Sigmoid colon (tissue), 7 donors: ENCODE results near the gene DNAI1. TPM values are rescaled to one million over a fixed set of nuclear protein-coding genes. Genes with fewer than 3 reads are reported as not detected.
A peak's percentile ranks its signal among the peaks of the same experiment; 100 is the strongest.

Experiments used
- DNase-seq: peaks from one replicate; pipeline ENCODE4 v3.0.0-alpha.2; 2019
- H3K27ac ChIP-seq, 4 donors: fragments of 200-600 bp; sonication (generic); one replicate each; pipeline ENCODE4 v1.5.1; 2016 to 2019; ENCODE audit warnings: mild to moderate bottlenecking in 1 of 4
- H3K27me3 ChIP-seq, 3 donors: fragments of 200-600 bp; sonication (generic); one replicate each; pipeline ENCODE4 v1.5.1; 2019; ENCODE audit warnings: mild to moderate bottlenecking in 1 of 3
- H3K36me3 ChIP-seq, 4 donors: fragments of 200-600 bp; sonication (generic); one replicate each; pipeline ENCODE4 v1.5.1; 2016 to 2019
- H3K4me1 ChIP-seq, 4 donors: fragments of 200-600 bp; sonication (generic); one replicate each; pipeline ENCODE4 v1.5.1; 2017 to 2019
- H3K4me3 ChIP-seq, 4 donors: fragments of 200-600 bp; sonication (generic); one replicate each; pipeline ENCODE4 v1.5.1; 2017 to 2019; ENCODE audit warnings: mild to moderate bottlenecking in 2 of 4, moderate library complexity in 1 of 4
- H3K9me3 ChIP-seq, 4 donors: fragments of 200-600 bp in 3 of 4; sonication (generic) in 3 of 4; one replicate each; pipeline versions ENCODE4 v1.5.1 to v1.6.1; 2013 to 2019
- EP300 ChIP-seq, 4 donors: sonication (generic); formaldehyde crosslinking; IDR thresholded peaks; one replicate each; pipeline ENCODE4 v1.6.1; 2017; ENCODE audit warnings: antibody characterized with exemption in 4 of 4
- POLR2A ChIP-seq, 2 donors: fragments of 450-650 bp; IDR thresholded peaks; one replicate each; pipeline ENCODE4 v1.6.1; 2016; ENCODE audit warnings: antibody characterized with exemption in 2 of 2, mild to moderate bottlenecking in 2 of 2, moderate library complexity in 2 of 2
- POLR2AphosphoS5 ChIP-seq, 4 donors: sonication (generic); formaldehyde crosslinking; IDR thresholded peaks; one replicate each; pipeline ENCODE4 v1.6.1; 2017; ENCODE audit warnings: antibody characterized with exemption in 4 of 4
- WGBS, 2 donors: extraction: QIAGEN DNeasy Blood & Tissue Kit; methylation state at CpG; one replicate each; pipeline ENCODE4 v1.1.7; 2013; 5-methylcytosine and 5-hydroxymethylcytosine counted together
- intact Hi-C: fragments of 100-400 bp; cut with DNase I; formaldehyde crosslinking; loops from one replicate; pipeline ENCODE4 v1.15.1; 2023
- polyA plus RNA-seq, 3 donors: library from polyadenylated mRNA; stranded (reverse); fragments of 200-250 nt; gene quantifications; one replicate each; pipeline ENCODE4 v1.2.3, GENCODE V29; 2013
- total RNA-seq, 4 donors: library from RNA; depleted of rRNA; stranded (reverse); fragments of >200 nt; gene quantifications; one replicate each; pipeline ENCODE4 v1.1.0, GENCODE V29; 2016
- TF ChIP-seq, protein P1 (sequence below), 4 experiments: fragments of 450-650 bp in 3 of 4; fragments of 200-600 bp in 1 of 4; IDR thresholded peaks; one replicate each; pipeline ENCODE4 v1.5.1; 2016 to 2019; ENCODE audit warnings: antibody characterized with exemption in 4 of 4, mild to moderate bottlenecking in 3 of 4, moderate library complexity in 2 of 4
- donor health status: healthy with polysubstance abuse.
- donor health status: Bipolar disorder and iron deficiency.
- donor health status: healthy.

Gene DNAI1
- total and polyA plus RNA-seq, 7 donors: under 0.01 to 0.01 TPM; not detected in 5

DNA sequence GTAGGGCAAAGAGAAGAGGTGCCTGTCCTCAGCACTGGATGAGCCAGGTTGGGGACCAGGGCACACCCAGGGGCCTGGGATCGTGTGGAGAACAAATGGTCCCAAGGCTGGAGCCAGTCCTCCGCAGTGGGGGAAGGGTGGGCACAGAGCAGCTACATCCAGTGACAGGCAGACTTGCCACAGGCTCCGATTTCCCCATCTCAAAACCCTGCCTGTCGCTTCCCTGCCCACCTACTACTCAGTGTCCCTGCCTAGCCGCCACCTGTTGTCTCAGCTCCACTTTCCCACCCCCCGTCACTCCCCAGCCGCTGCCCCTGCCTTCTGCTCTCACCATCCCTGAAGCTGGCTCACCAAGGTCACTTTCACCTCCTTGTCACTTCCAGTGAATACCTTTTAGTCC is 78.1 kb downstream of the DNAI1 start:
- WGBS, 2 donors: 59 to 70% methylated on average over 7 of the region's 7 CpGs
- peak; percentile 39 for DNase-seq
- Histone ChIP-seq H3K4me1 (no peaks in the 10 kb centered on the region), H3K36me3 (no peaks in the 10 kb centered on the region), H3K27me3 (peaks cover 0 to 18% (median 0%) of the 10 kb centered on the region in 3 donors), H3K9me3 (no peaks in the 10 kb centered on the region), H3K27ac (no peak overlapping the region), H3K4me3 (no peak overlapping the region)
- intact Hi-C loops: no loop called here
- no peak for TF ChIP-seq POLR2A (IDR thresholded peaks at IDR 0.05)
- no peak for TF ChIP-seq POLR2AphosphoS5 (IDR thresholded peaks at IDR 0.05)
- TF ChIP-seq, protein P1, sequence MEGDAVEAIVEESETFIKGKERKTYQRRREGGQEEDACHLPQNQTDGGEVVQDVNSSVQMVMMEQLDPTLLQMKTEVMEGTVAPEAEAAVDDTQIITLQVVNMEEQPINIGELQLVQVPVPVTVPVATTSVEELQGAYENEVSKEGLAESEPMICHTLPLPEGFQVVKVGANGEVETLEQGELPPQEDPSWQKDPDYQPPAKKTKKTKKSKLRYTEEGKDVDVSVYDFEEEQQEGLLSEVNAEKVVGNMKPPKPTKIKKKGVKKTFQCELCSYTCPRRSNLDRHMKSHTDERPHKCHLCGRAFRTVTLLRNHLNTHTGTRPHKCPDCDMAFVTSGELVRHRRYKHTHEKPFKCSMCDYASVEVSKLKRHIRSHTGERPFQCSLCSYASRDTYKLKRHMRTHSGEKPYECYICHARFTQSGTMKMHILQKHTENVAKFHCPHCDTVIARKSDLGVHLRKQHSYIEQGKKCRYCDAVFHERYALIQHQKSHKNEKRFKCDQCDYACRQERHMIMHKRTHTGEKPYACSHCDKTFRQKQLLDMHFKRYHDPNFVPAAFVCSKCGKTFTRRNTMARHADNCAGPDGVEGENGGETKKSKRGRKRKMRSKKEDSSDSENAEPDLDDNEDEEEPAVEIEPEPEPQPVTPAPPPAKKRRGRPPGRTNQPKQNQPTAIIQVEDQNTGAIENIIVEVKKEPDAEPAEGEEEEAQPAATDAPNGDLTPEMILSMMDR (IDR thresholded peaks at IDR 0.05): no peak
- no peak for TF ChIP-seq EP300 (IDR thresholded peaks at IDR 0.05)

DNA sequence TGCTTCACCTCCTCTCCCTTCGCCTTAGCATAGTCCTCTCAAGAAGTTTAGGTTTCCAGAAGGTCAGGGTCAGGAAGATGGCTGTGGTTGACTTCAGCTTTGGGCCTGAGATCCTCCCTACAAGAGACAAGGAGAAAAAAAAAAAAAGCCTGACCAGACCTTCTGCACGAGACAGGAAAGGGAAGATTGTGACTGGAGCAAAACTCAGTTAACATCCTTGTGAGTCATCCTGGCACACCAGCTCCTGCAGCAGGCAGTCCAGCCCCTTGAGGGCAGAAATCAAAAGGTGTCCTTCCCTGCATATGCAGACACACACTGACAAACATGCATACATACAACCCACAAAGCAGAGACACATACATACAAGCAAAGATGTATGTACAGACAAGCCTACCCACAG is 82.2 kb downstream of the DNAI1 start:
- Histone ChIP-seq H3K9me3 (no peaks in the 10 kb centered on the region), H3K27ac (no peak overlapping the region), H3K4me1 (no peaks in the 10 kb centered on the region), H3K4me3 (no peak overlapping the region), H3K36me3 (no peaks in the 10 kb centered on the region), H3K27me3 (peaks cover 0 to 10% (median 0%) of the 10 kb centered on the region in 3 donors)
- intact Hi-C loops: no loop called here
- peak; percentile 25 for DNase-seq
- TF ChIP-seq POLR2AphosphoS5 (IDR thresholded peaks at IDR 0.05): no peak
- TF ChIP-seq, protein P1 (IDR thresholded peaks at IDR 0.05): no peak
- TF ChIP-seq EP300 (IDR thresholded peaks at IDR 0.05): no peak
- no peak for TF ChIP-seq POLR2A (IDR thresholded peaks at IDR 0.05)
- 65 to 75% methylated on average over 2 of the region's 2 CpGs for WGBS, 2 donors

DNA sequence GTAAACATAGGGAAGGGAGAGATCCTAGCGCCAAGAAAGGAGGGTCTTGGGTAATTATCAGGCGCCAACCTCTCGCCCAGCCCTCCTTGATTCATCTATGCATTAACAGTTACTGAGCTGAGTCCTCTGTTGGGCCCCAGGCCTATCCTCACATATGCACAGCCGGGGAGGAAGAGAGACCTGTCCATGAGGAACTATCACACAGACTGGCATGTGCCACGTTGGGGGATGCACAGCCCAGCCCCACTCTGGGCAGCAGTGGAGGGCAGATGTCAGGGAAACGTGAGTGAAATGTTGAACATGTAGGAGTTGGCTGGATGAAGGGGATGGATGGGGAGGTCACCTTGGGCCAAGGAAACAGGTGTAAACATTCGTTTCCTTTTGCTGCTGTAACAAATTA is 82.9 kb downstream of the DNAI1 start:
- Histone ChIP-seq H3K4me1 (peaks cover 0 to under 1% (median 0%) of the 10 kb centered on the region in 4 donors), H3K27ac (no peak overlapping the region), H3K36me3 (no peaks in the 10 kb centered on the region), H3K9me3 (no peaks in the 10 kb centered on the region), H3K4me3 (no peak overlapping the region), H3K27me3 (peaks cover 0 to 7% (median 0%) of the 10 kb centered on the region in 3 donors)
- TF ChIP-seq POLR2AphosphoS5 (IDR thresholded peaks at IDR 0.05): no peak
- TF ChIP-seq, protein P1 (IDR thresholded peaks at IDR 0.05): no peak
- no peak for TF ChIP-seq EP300 (IDR thresholded peaks at IDR 0.05)
- no peak for TF ChIP-seq POLR2A (IDR thresholded peaks at IDR 0.05)
- intact Hi-C loops: no loop called here
- peak; percentile 21 for DNase-seq
- 78 to 79% methylated on average over 7 of the region's 7 CpGs for WGBS, 2 donors

DNA sequence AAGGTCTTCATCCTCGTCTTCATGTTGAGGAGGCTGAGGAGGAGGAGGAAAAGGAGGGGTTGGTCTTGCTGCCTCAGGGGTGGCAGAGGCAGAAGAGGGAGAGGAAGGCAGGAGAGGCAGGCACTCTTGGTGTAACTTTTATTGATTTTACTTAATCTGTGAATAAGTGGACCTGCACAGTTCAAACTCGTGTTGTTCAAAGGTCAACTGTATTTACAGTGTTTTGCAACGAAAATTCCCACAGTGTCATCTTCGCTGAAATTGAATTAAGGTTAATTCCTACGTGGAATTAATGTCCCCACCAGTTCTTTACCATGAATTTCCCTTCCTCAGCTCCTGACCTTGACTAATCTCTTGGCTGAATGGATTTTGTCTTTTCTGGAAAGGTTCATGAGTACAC is 85.4 kb downstream of the DNAI1 start:
- 20 to 62% methylated on average over 5 of the region's 5 CpGs for WGBS, 2 donors
- intact Hi-C loops: no loop called here
- no peak for TF ChIP-seq EP300 (IDR thresholded peaks at IDR 0.05)
- TF ChIP-seq, protein P1 (IDR thresholded peaks at IDR 0.05): no peak
- TF ChIP-seq POLR2A (IDR thresholded peaks at IDR 0.05): no peak

DNA sequence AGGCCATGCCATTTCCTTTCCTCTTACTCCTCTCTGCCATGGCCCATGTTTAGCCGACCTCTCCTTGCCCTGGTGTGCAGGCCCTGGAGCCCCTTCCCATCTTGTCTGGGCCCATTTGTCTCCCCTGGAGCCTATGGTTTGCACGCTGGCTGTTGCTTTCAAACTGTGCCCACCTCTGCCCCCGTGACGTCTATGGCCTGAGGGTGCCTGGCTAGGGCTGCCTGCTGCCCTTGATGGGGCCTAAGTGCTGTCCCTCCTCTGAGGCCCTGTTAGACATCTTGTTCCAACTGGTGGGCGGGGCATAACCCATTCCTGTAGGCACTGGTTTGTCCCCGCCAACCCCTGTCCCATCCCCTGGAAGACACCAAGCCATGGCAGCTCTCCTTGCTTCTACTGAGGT is 86.9 kb downstream of the DNAI1 start:
- H3K27ac ChIP-seq: no peak overlapping the region
- peaks cover 0 to 14% (median 6%) of the 10 kb centered on the region in 4 donors for H3K4me1 ChIP-seq
- no peak overlapping the region for H3K4me3 ChIP-seq
- peak; percentile 35 for DNase-seq
- no peaks in the 10 kb centered on the region for H3K9me3 ChIP-seq
- WGBS, 2 donors: 87 to 91% methylated on average over 6 of the region's 6 CpGs
- no peaks in the 10 kb centered on the region for H3K36me3 ChIP-seq
- TF ChIP-seq POLR2AphosphoS5 (IDR thresholded peaks at IDR 0.05): no peak
- TF ChIP-seq POLR2A (IDR thresholded peaks at IDR 0.05): no peak
- TF ChIP-seq, protein P1 (IDR thresholded peaks at IDR 0.05): no peak
- no peak for TF ChIP-seq EP300 (IDR thresholded peaks at IDR 0.05)
- H3K27me3 ChIP-seq: no peaks in the 10 kb centered on the region
- intact Hi-C loops: no loop called here

More for the DNA sequence above, 85.4 kb downstream of the DNAI1 start:
- Histone ChIP-seq H3K4me3 (no peak overlapping the region), H3K4me1 (peaks cover 0 to 14% (median 6%) of the 10 kb centered on the region in 4 donors), H3K9me3 (no peaks in the 10 kb centered on the region), H3K27ac (no peak overlapping the region), H3K36me3 (no peaks in the 10 kb centered on the region), H3K27me3 (no peaks in the 10 kb centered on the region)
- DNase-seq: peak; percentile 2
